Activated CD8-positive, alpha-beta T cell treated with anti-CD3 and anti-CD28 coated beads for 36 hours (primary cell): ENCODE results near the gene KRTAP10-4. TPM values are rescaled to one million over a fixed set of nuclear protein-coding genes. Genes with fewer than 3 reads are reported as not detected.

Experiments
- ATAC-seq: fragments of 200-7000 bp; cut with Tn5 transposase; one replicate; pipeline ENCODE4 v1.10.0; 2021; ENCODE audit warnings: mild to moderate bottlenecking, moderate library complexity
- CTCF ChIA-PET: fragments of 350-600 bp; sonication (Branson Sonifier 250); formaldehyde crosslinking; loops from one replicate; lab custom pipeline; 2021; ENCODE audit warnings: antibody characterized with exemption; lab: Charles Lee
- POLR2A ChIA-PET: fragments of 350-600 bp; sonication (Branson Sonifier 250); formaldehyde crosslinking; loops from one replicate; lab custom pipeline; 2021; ENCODE audit warnings: antibody characterized with exemption; lab: Charles Lee
- DNase-seq: peaks from one replicate; pipeline ENCODE4 v3.0.0-alpha.2; 2020
- H3K27ac Mint-ChIP-seq: one replicate; pipeline ENCODE4 v1.8.0; 2021; ENCODE audit warnings: mild to moderate bottlenecking, mixed read lengths
- H3K27me3 Mint-ChIP-seq: one replicate; pipeline ENCODE4 v1.8.0; 2021; ENCODE audit warnings: mixed read lengths
- H3K36me3 Mint-ChIP-seq: one replicate; pipeline ENCODE4 v1.8.0; 2021; ENCODE audit warnings: low read depth, mixed read lengths
- H3K4me1 Mint-ChIP-seq: one replicate; pipeline ENCODE4 v1.8.0; 2021; ENCODE audit warnings: low read depth, mixed read lengths
- H3K4me3 Mint-ChIP-seq: one replicate; pipeline ENCODE4 v1.8.0; 2021; ENCODE audit warnings: mild to moderate bottlenecking, moderate library complexity, mixed read lengths
- H3K9me3 Mint-ChIP-seq: one replicate; pipeline ENCODE4 v1.8.0; 2021; ENCODE audit warnings: mixed read lengths
- CTCF ChIP-seq: fragments of 200-600 bp; IDR thresholded peaks from one replicate; pipeline ENCODE4 v1.8.0; 2022; ENCODE audit warnings: antibody characterized with exemption, mild to moderate bottlenecking
- intact Hi-C: fragments of 100-400 bp; cut with micrococcal nuclease; formaldehyde crosslinking; loops from one replicate; pipeline ENCODE4 v1.10.0; 2022
- total RNA-seq, 2 experiments: library from RNA; stranded (reverse); gene quantifications; one replicate each; pipeline ENCODE4 v1.2.3, GENCODE V29; 2021

The KRTAP10-4 gene
- total RNA-seq, 2 experiments from 2014 or later, result not detected

- intact Hi-C loops, result no loop called here
- no peak for ATAC-seq
- no peak for DNase-seq
- Mint-ChIP-seq H3K27me3 (no peaks in the 10 kb centered on the region), H3K4me3 (no peak overlapping the region), H3K4me1 (no peaks in the 10 kb centered on the region), H3K9me3 (no peaks in the 10 kb centered on the region), H3K36me3 (no peaks in the 10 kb centered on the region), H3K27ac (no peak overlapping the region)
- no peak for TF ChIP-seq CTCF
- ChIA-PET POLR2A (no interaction called here), CTCF (no interaction called here)
These were observed 35.3 kb upstream of the KRTAP10-4 start for GRCh38 chr21:44537930-44538911.

GRCh38 chr21:44539046-44539445 lies 34.5 kb upstream of the KRTAP10-4 start:
- no peak for TF ChIP-seq CTCF
- Mint-ChIP-seq H3K4me1 (no peaks in the 10 kb centered on the region), H3K4me3 (no peak overlapping the region), H3K36me3 (no peaks in the 10 kb centered on the region), H3K9me3 (no peaks in the 10 kb centered on the region), H3K27me3 (no peaks in the 10 kb centered on the region), H3K27ac (no peak overlapping the region)
- intact Hi-C loops, result no loop called here
- ATAC-seq (no peak), DNase-seq (no peak)
- POLR2A ChIA-PET, result no interaction called here
- CTCF ChIA-PET, result no interaction called here

DNA sequence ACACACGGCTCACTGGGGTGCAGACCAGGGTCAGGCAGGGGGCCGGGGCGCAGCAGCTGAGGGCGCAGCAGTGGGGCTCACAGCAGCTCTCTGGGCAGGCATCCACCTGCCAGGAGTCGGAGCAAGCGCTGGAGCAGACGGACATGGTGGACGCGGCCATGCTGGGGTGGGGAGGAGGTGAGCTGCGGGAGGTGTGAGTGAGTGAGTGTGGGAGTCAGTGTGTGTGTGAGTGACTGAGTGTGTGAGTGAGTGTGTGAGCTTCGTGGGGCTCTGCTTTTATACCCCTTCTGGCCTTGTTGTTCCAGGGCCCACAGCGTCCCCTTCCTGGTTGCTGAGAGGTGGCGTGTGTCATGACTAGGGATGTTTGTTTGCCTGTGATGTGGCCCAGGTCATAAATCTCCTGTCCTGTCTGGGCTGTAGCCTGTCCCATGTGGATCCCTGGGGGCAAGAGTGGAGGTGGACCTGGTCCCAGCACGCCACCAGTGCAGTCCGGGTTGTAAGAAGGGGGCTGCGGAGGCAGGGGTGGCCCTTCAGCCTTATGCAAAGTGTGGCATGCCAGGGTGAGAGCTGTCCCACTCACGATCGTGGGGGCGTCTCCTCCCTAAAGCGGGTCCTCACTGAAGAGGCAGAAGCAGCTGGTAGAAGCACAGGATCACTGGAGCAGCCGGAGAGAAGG lies 33.4 kb upstream of the KRTAP10-4 start, which contains the start of gene KRTAP10-1:
TSS of gene KRTAP10-1 (minus strand) at position 205 of the 676 bp plus-strand sequence. CDS start at position 160, 45 bp downstream.
- H3K36me3 Mint-ChIP-seq, result no peaks in the 10 kb centered on the region
- no peak within 1 kb of the TSS for H3K4me3 Mint-ChIP-seq
- H3K27ac Mint-ChIP-seq, result no peak within 1 kb of the TSS
- H3K9me3 Mint-ChIP-seq, result no peaks in the 10 kb centered on the region
- DNase-seq (no peak), ATAC-seq (no peak)
- ChIA-PET CTCF (interaction anchor here (1.2 kb wide), 1 partner anchor 30 kb away, joined by 3 read pairs; no protein-coding TSS in a partner anchor), POLR2A (interaction anchor here (0.7 kb wide), 1 partner anchor 149 kb away, joined by 3 read pairs; no protein-coding TSS in a partner anchor)
- intact Hi-C loops, result no loop called here
- no peaks in the 10 kb centered on the region for H3K27me3 Mint-ChIP-seq
- no peaks in the 10 kb centered on the region for H3K4me1 Mint-ChIP-seq
- TF ChIP-seq CTCF, result no peak

GRCh38 chr21:44540741-44541288 lies 32.7 kb upstream of the KRTAP10-4 start:
- DNase-seq, result no peak
- H3K9me3 Mint-ChIP-seq, result peaks cover 4% of the 10 kb centered on the region
- no peak for TF ChIP-seq CTCF
- H3K4me3 Mint-ChIP-seq, result no peak overlapping the region
- no peak overlapping the region for H3K27ac Mint-ChIP-seq
- ATAC-seq, result no peak
- ChIA-PET POLR2A (interaction anchor here (0.7 kb wide), 1 partner anchor 149 kb away, joined by 3 read pairs; no protein-coding TSS in a partner anchor), CTCF (interaction anchor here (0.8 to 1.2 kb wide), 2 partner anchors 31 to 202 kb away, joined by 3 to 5 read pairs; no protein-coding TSS in a partner anchor)
- intact Hi-C loops, result no loop called here
- H3K4me1 Mint-ChIP-seq, result no peaks in the 10 kb centered on the region
- no peaks in the 10 kb centered on the region for H3K27me3 Mint-ChIP-seq
- peaks cover 6% of the 10 kb centered on the region for H3K36me3 Mint-ChIP-seq
